Pancreas (tissue), 10 donors: Measurements from ENCODE around the gene AUTS2. TPM values are rescaled to one million over a fixed set of nuclear protein-coding genes. Genes with fewer than 3 reads are reported as not detected.

Source experiments
- ATAC-seq, 4 donors: fragments of 200-7000 bp; cut with Tn5 transposase; one replicate each; pipeline versions ENCODE4 v1.8.0 to v1.9.1; 2020; ENCODE audit warnings: mild to moderate bottlenecking in 4 of 4, moderate library complexity in 4 of 4
- DNase-seq, 6 donors: peaks; one replicate each; pipeline ENCODE4 v3.0.0-alpha.2; 2020
- FAIRE-seq: peaks from 2 replicates; lab custom pipeline; 2012; peaks lifted over from hg19 to GRCh38; lab: Jason Lieb, UNC
- H3K27ac ChIP-seq, 4 donors: fragments of 200-600 bp; sonication (generic); 1 replicate in 3 of 4; 2 replicates in 1 of 4; pipeline versions ENCODE4 v1.5.0 to v1.8.0; 2020
- H3K27me3 ChIP-seq, 4 donors: fragments of 200-600 bp; one replicate each; pipeline ENCODE4 v1.8.0; 2021
- H3K36me3 ChIP-seq, 3 donors: fragments of 200-600 bp; sonication (generic) in 1 of 3; one replicate each; pipeline versions ENCODE4 v1.5.0 to v1.8.0; 2020 to 2021
- H3K4me1 ChIP-seq, 3 donors: fragments of 200-600 bp; one replicate each; pipeline ENCODE4 v1.8.0; 2021
- H3K4me3 ChIP-seq, 4 donors: fragments of 200-600 bp; sonication (generic) in 2 of 4; one replicate each; pipeline versions ENCODE4 v1.5.0 to v1.8.0; 2020 to 2021
- H3K9me3 ChIP-seq, 4 donors: fragments of 200-600 bp; one replicate each; pipeline ENCODE4 v1.8.0; 2021
- WGBS, 2 donors: extraction: QIAGEN DNeasy Blood & Tissue Kit; methylation state at CpG; one replicate each; pipeline ENCODE4 v1.1.7; 2013; 5-methylcytosine and 5-hydroxymethylcytosine counted together
- intact Hi-C, 3 donors: fragments of 100-400 bp; cut with DNase I; formaldehyde crosslinking; loops; one replicate each; pipeline versions ENCODE4 v1.11.1 to v1.14.2; 2022
- polyA plus RNA-seq, 2 donors: library from polyadenylated mRNA; stranded (reverse); fragments of 200-250 nt; gene quantifications; one replicate each; pipeline ENCODE4 v1.2.3, GENCODE V29; 2013
- total RNA-seq, 6 donors: library from RNA; stranded (reverse); fragmentation: NEBNext Ultra II Directional in 4 of 6; extraction: Animal tissue kit (Norgen Biotek cat#: 25700) in 4 of 6; gene quantifications; one replicate each; pipeline versions ENCODE4 v1.2.1 to v1.2.4, GENCODE V29; 2021 to 2023
- TF ChIP-seq, protein P1 (sequence below), 4 donors: fragments of 200-600 bp; sonication (generic) in 3 of 4; IDR thresholded peaks; one replicate each; pipeline versions ENCODE4 v1.5.0 to v1.8.0; 2021; ENCODE audit warnings: antibody characterized with exemption in 4 of 4
- donor health status: healthy with polysubstance abuse.
- donor health status: DM: no; HTN: no; CAD: no; lungs with moderate emphysema.
- donor health status: DM: no; HTN: no; CAD: no.
- donor health status: control.
- donor health status: control.
- donor health status: Bipolar disorder and iron deficiency.
- donor health status: DM: yes; HTN: yes; CAD: no.
- donor health status: DM: no; HTN: no; CAD: no.
- donor health status: DM: no; HTN: no; CAD: no.
- donor health status: DM: yes; HTN: yes; CAD: no.

AUTS2 gene
- total and polyA plus RNA-seq, 8 donors, result 5.8 to 16.8 (median 9.9) TPM

DNA sequence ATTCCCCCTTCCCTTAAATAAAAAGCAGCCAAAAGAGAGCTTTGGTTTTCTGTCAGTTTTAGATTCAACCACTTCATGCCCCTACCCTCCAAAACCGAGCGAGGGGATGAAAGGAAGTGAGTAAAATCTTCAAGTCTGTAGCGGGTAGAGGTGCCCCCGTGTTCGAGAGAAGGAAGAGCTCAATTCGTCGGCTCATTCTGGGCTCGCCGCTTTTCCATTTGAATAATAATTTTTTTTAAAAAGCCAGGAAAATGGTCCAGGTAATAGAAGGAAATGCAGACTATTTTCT lies 1097.5 kb downstream of the AUTS2 start:
- H3K4me1 ChIP-seq, result no peaks in the 10 kb centered on the region
- H3K36me3 ChIP-seq, result no peaks in the 10 kb centered on the region
- DNase-seq (no peak), ATAC-seq (no peak), FAIRE-seq (no peak)
- no peaks in the 10 kb centered on the region for H3K9me3 ChIP-seq
- TF ChIP-seq, protein P1, sequence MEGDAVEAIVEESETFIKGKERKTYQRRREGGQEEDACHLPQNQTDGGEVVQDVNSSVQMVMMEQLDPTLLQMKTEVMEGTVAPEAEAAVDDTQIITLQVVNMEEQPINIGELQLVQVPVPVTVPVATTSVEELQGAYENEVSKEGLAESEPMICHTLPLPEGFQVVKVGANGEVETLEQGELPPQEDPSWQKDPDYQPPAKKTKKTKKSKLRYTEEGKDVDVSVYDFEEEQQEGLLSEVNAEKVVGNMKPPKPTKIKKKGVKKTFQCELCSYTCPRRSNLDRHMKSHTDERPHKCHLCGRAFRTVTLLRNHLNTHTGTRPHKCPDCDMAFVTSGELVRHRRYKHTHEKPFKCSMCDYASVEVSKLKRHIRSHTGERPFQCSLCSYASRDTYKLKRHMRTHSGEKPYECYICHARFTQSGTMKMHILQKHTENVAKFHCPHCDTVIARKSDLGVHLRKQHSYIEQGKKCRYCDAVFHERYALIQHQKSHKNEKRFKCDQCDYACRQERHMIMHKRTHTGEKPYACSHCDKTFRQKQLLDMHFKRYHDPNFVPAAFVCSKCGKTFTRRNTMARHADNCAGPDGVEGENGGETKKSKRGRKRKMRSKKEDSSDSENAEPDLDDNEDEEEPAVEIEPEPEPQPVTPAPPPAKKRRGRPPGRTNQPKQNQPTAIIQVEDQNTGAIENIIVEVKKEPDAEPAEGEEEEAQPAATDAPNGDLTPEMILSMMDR (IDR thresholded peaks at IDR 0.05), result no peak
- 53 to 55% methylated on average over 9 of the region's 9 CpGs for WGBS, 2 donors
- H3K4me3 ChIP-seq, result peak overlapping the region; percentile 52 to 85 (median 69)
- intact Hi-C loops, result loop anchor here in 1 of 3 donors (10.0 kb wide), 1 partner anchor 501 kb away; no protein-coding TSS in a partner anchor
- no peaks in the 10 kb centered on the region for H3K27me3 ChIP-seq
- no peak overlapping the region for H3K27ac ChIP-seq

DNA sequence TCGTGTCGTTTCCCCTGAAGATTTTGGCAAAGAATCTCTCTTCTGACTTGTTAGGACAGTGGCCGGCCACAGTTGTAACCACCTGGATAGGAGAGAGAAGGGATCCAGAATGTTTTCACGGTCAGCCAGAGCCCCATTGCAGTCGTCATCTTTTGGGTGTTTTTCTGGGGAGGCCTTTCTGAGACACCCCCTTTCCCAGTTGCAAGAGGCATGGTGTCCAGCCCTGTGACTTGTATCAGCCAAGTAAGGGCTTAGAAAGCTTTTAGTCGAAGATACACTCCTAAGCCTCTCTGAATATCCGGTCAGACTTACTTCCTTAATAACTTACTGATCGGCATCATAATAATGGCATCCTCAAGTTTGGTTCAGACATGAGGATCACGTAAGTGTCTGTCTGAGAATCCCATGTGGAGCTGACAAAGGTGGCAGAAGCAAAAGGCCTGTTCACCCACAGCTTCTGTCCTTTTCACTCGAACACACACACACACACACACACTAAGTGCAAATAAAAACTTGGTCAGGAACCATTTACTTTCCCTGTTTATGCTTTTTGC lies 1098.0 kb downstream of the AUTS2 start:
- H3K9me3 ChIP-seq, result no peaks in the 10 kb centered on the region
- no peaks in the 10 kb centered on the region for H3K27me3 ChIP-seq
- ATAC-seq (no peak), DNase-seq (no peak), FAIRE-seq (no peak)
- TF ChIP-seq, protein P1 (IDR thresholded peaks at IDR 0.05), result no peak
- WGBS, 2 donors, result 64 to 68% methylated on average over 10 of the region's 10 CpGs
- no peaks in the 10 kb centered on the region for H3K36me3 ChIP-seq
- H3K4me1 ChIP-seq, result no peaks in the 10 kb centered on the region
- intact Hi-C loops, result loop anchor here in 1 of 3 donors (10.0 kb wide), 1 partner anchor 501 kb away; no protein-coding TSS in a partner anchor
- peak overlapping the region in 2 of 4 donors; percentile 62 to 76 for H3K4me3 ChIP-seq
- no peak overlapping the region for H3K27ac ChIP-seq

DNA sequence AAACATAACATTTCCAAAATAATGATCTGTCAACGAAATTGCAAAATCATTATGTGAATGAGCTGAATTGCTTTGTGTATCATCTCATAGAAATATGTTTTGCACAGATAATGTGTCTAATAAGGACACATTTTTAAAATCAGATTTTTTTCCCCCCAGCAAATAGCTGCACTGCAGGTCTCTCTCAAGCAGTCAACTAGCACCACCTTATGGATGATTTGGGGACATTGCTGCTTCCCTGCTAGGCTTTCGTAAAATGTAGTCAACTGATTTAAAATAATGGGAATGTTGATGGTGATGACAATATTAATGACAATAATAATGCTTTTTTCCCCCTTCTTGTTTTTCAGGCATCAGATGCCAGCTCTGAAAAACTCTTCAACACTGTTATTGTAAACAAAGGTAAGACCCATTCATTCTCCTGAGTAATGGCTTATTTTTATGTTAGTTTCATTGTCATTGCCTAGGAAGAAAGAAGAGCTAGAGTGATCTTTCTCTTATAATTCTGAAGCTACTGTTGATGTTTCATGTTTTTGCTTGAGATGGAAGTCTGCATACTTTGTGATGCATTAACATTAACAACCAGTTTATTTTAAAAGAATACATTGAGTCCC lies 1100.1 kb downstream of the AUTS2 start:
- Histone ChIP-seq H3K4me1 (no peaks in the 10 kb centered on the region), H3K27ac (no peak overlapping the region), H3K36me3 (no peaks in the 10 kb centered on the region), H3K9me3 (no peaks in the 10 kb centered on the region), H3K27me3 (no peaks in the 10 kb centered on the region), H3K4me3 (no peak overlapping the region)
- FAIRE-seq (peak; percentile 96), DNase-seq (peak in 2 of 6 donors; percentile 23 to 39), ATAC-seq (peak in 3 of 4 donors; percentile 32 to 40 (median 38))
- intact Hi-C loops, result loop anchor here in 1 of 3 donors (10.0 kb wide), 1 partner anchor 504 kb away; no protein-coding TSS in a partner anchor
- 8 to 14% methylated on average over 2 of the region's 2 CpGs for WGBS, 2 donors
- TF ChIP-seq, protein P1 (IDR thresholded peaks at IDR 0.05), result peak; percentile 24 to 65 (median 62)

DNA sequence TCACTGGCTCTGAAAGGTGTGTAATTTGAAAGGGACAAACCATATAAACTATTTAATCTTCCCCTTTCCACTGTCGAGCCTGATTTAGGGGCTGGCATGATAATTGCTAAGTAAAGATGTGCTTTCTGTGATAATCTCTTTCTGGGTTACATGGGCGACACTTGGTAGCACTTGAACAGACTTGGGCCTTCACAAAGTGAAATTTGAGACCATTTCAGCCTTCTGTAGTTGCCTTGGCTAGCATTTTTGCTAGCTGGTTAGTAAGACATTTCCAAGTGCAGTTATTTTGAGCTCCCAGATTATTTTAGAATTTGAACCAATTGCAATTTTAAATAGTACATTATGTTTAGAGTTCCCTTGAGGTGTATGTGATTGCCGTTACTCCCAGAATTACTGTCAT lies 1101.0 kb downstream of the AUTS2 start:
- 82 to 96% methylated on average over 3 of the region's 3 CpGs for WGBS, 2 donors
- Histone ChIP-seq H3K4me1 (no peaks in the 10 kb centered on the region), H3K27ac (no peak overlapping the region), H3K9me3 (no peaks in the 10 kb centered on the region), H3K36me3 (no peaks in the 10 kb centered on the region), H3K27me3 (no peaks in the 10 kb centered on the region), H3K4me3 (no peak overlapping the region)
- intact Hi-C loops, result loop anchor here in 1 of 3 donors (10.0 kb wide), 1 partner anchor 504 kb away; no protein-coding TSS in a partner anchor
- DNase-seq (no peak), ATAC-seq (no peak), FAIRE-seq (no peak)
- TF ChIP-seq, protein P1 (IDR thresholded peaks at IDR 0.05), result no peak
